ENCODE measurements around the gene CETN3.

Gene CETN3

GRCh38 chr5:90356622-90357021, 52.9 kb downstream of the CETN3 start:
- Histone ChIP-seq H4K8ac (ENCODE audit: low read depth, low read length) (no peak overlapping the region), H3K27ac (ENCODE audit: low read depth, low read length) (no peak overlapping the region), H3K79me1 (ENCODE audit: low read length) (no peaks in the 10 kb centered on the region), H3K4ac (ENCODE audit: low read depth, low read length) (no peak overlapping the region), H3K56ac (ENCODE audit: low read length) (no peak overlapping the region), H3K4me3 (ENCODE audit: low read length) (no peak overlapping the region), H3K23ac (ENCODE audit: low read length) (no peak overlapping the region), H2BK15ac (replicated peaks; ENCODE audit: low read depth) (no peak overlapping the region), H2BK5ac (ENCODE audit: low read length) (no peak overlapping the region), H3K4me2 (ENCODE audit: low read length) (no peak overlapping the region), H3K79me2 (ENCODE audit: control insufficient read depth, insufficient read depth, low read length) (no peaks in the 10 kb centered on the region), H2AK5ac (ENCODE audit: low read length) (no peak overlapping the region), H2BK120ac (ENCODE audit: low read depth, low read length) (no peak overlapping the region), H3K9ac (ENCODE audit: low read length) (no peak overlapping the region), H3K4me1 (ENCODE audit: control insufficient read depth, low read depth, low read length) (no peaks in the 10 kb centered on the region), H3K18ac (ENCODE audit: low read length) (no peak overlapping the region), H4K5ac (ENCODE audit: low read length) (no peak overlapping the region), H3K36me3 (ENCODE audit: control insufficient read depth, insufficient read depth, low read length) (no peaks in the 10 kb centered on the region), H3K27me3 (ENCODE audit: insufficient read depth, low read length, poor library complexity) (no peaks in the 10 kb centered on the region)
- DNase-seq = no peak
- no CpG with 5 or more reads among the region's 6 CpGs for WGBS (ENCODE audit: extremely low coverage, insufficient coverage, low lambda C conversion rate)

DNA sequence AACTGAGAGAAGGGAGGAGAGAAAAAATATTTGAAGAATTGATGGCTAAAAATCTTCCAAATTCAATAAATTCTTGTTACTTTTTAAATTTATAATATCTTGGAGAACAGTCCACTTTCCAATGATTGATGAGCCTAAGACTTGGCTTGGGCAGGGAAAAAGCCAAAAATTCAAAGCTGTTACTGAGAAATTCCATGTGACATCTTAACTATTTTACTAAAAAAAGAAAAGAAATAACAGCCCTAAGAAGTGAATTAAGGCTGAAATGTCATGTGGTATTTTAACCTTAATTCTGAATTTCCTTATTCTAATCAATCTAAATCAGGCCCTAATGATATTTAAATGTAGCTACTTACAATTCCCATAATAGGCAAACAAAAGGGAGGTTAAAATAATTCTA, 53.4 kb downstream of the CETN3 start:
- no peak overlapping the region for H2BK5ac ChIP-seq (ENCODE audit: low read length)
- H3K4me1 ChIP-seq (ENCODE audit: control insufficient read depth, low read depth, low read length) = no peaks in the 10 kb centered on the region
- H2AK5ac ChIP-seq (ENCODE audit: low read length) = no peak overlapping the region
- no peaks in the 10 kb centered on the region for H3K36me3 ChIP-seq (ENCODE audit: control insufficient read depth, insufficient read depth, low read length)
- H3K4me2 ChIP-seq (ENCODE audit: low read length) = no peak overlapping the region
- no peak overlapping the region for H3K18ac ChIP-seq (ENCODE audit: low read length)
- H3K27ac ChIP-seq (ENCODE audit: low read depth, low read length) = no peak overlapping the region
- H4K5ac ChIP-seq (ENCODE audit: low read length) = no peak overlapping the region
- H2BK15ac ChIP-seq (replicated peaks; ENCODE audit: low read depth) = no peak overlapping the region
- DNase-seq = no peak
- no peak overlapping the region for H3K4me3 ChIP-seq (ENCODE audit: low read length)
- no peak overlapping the region for H2BK120ac ChIP-seq (ENCODE audit: low read depth, low read length)
- H3K27me3 ChIP-seq (ENCODE audit: insufficient read depth, low read length, poor library complexity) = no peaks in the 10 kb centered on the region
- no peaks in the 10 kb centered on the region for H3K79me1 ChIP-seq (ENCODE audit: low read length)
- no peak overlapping the region for H3K56ac ChIP-seq (ENCODE audit: low read length)
- no peak overlapping the region for H4K8ac ChIP-seq (ENCODE audit: low read depth, low read length)
- H3K79me2 ChIP-seq (ENCODE audit: control insufficient read depth, insufficient read depth, low read length) = no peaks in the 10 kb centered on the region
- no peak overlapping the region for H3K4ac ChIP-seq (ENCODE audit: low read depth, low read length)
- no peak overlapping the region for H3K9ac ChIP-seq (ENCODE audit: low read length)
- H3K23ac ChIP-seq (ENCODE audit: low read length) = no peak overlapping the region

DNA sequence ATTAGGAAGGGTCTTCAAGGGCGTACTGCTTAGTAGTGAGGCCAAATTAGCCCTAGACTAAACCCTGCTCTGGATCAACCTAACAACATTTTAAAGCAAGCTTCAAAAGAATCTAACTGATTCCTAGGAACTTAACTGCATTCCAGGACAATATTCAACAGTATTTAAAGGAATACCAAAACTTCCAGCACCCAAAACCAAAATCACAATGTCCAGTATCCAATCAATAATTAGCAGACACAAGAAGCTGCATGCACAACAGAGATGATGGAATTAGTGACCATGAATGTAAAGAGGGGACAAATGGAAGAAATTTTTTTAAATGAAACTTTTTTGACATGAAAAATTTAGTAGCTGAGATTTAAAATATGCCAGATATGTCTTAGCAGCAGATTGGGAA, 53.9 kb downstream of the CETN3 start:
- no peak overlapping the region for H4K5ac ChIP-seq (ENCODE audit: low read length)
- no peak overlapping the region for H3K27ac ChIP-seq (ENCODE audit: low read depth, low read length)
- no peak overlapping the region for H3K56ac ChIP-seq (ENCODE audit: low read length)
- DNase-seq = no peak
- no peak overlapping the region for H3K4ac ChIP-seq (ENCODE audit: low read depth, low read length)
- no peak overlapping the region for H3K4me3 ChIP-seq (ENCODE audit: low read length)
- no peaks in the 10 kb centered on the region for H3K36me3 ChIP-seq (ENCODE audit: control insufficient read depth, insufficient read depth, low read length)
- no peak overlapping the region for H3K23ac ChIP-seq (ENCODE audit: low read length)
- H3K9ac ChIP-seq (ENCODE audit: low read length) = no peak overlapping the region
- no peaks in the 10 kb centered on the region for H3K79me2 ChIP-seq (ENCODE audit: control insufficient read depth, insufficient read depth, low read length)
- no peak overlapping the region for H2BK15ac ChIP-seq (replicated peaks; ENCODE audit: low read depth)
- H3K4me1 ChIP-seq (ENCODE audit: control insufficient read depth, low read depth, low read length) = no peaks in the 10 kb centered on the region
- no peak overlapping the region for H3K18ac ChIP-seq (ENCODE audit: low read length)
- H3K79me1 ChIP-seq (ENCODE audit: low read length) = no peaks in the 10 kb centered on the region
- no peak overlapping the region for H2BK5ac ChIP-seq (ENCODE audit: low read length)
- H2AK5ac ChIP-seq (ENCODE audit: low read length) = no peak overlapping the region
- WGBS (ENCODE audit: extremely low coverage, insufficient coverage, low lambda C conversion rate) = no CpG with 5 or more reads among the region's 1 CpG
- no peaks in the 10 kb centered on the region for H3K27me3 ChIP-seq (ENCODE audit: insufficient read depth, low read length, poor library complexity)
- H3K4me2 ChIP-seq (ENCODE audit: low read length) = no peak overlapping the region
- no peak overlapping the region for H2BK120ac ChIP-seq (ENCODE audit: low read depth, low read length)
- no peak overlapping the region for H4K8ac ChIP-seq (ENCODE audit: low read depth, low read length)

DNA sequence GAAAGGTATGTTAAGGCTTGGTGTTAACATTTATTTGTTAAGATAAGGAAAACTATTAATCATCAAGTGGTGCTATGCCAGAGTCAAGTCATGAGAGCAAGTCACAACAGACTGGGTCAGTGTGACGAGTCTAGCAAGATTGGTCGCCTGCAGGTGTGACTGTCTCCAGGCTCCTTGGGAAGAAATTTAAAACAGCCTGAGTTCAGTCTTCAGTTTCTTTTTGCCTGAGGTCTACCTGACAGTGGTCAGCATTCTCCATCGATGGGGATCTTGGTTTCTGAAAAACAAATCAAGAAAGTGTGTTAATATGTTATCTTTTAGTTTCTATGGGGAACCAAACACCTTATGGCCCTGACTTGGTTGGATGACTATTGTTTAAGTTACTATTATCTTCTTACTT, 56.3 kb downstream of the CETN3 start:
- Histone ChIP-seq H3K4me1 (ENCODE audit: control insufficient read depth, low read depth, low read length) (no peaks in the 10 kb centered on the region), H4K8ac (ENCODE audit: low read depth, low read length) (no peak overlapping the region), H3K36me3 (ENCODE audit: control insufficient read depth, insufficient read depth, low read length) (no peaks in the 10 kb centered on the region), H3K4me2 (ENCODE audit: low read length) (no peak overlapping the region), H2BK120ac (ENCODE audit: low read depth, low read length) (no peak overlapping the region), H2BK5ac (ENCODE audit: low read length) (no peak overlapping the region), H3K4ac (ENCODE audit: low read depth, low read length) (no peak overlapping the region), H4K5ac (ENCODE audit: low read length) (no peak overlapping the region), H3K56ac (ENCODE audit: low read length) (no peak overlapping the region), H3K27me3 (ENCODE audit: insufficient read depth, low read length, poor library complexity) (no peaks in the 10 kb centered on the region), H3K23ac (ENCODE audit: low read length) (no peak overlapping the region), H3K79me2 (ENCODE audit: control insufficient read depth, insufficient read depth, low read length) (no peaks in the 10 kb centered on the region), H2BK15ac (replicated peaks; ENCODE audit: low read depth) (no peak overlapping the region), H3K18ac (ENCODE audit: low read length) (no peak overlapping the region), H3K9ac (ENCODE audit: low read length) (no peak overlapping the region), H3K4me3 (ENCODE audit: low read length) (no peak overlapping the region), H2AK5ac (ENCODE audit: low read length) (no peak overlapping the region), H3K79me1 (ENCODE audit: low read length) (no peaks in the 10 kb centered on the region), H3K27ac (ENCODE audit: low read depth, low read length) (no peak overlapping the region)
- WGBS (ENCODE audit: extremely low coverage, insufficient coverage, low lambda C conversion rate) = no CpG with 5 or more reads among the region's 3 CpGs
- DNase-seq = no peak

- no peak overlapping the region for H3K18ac ChIP-seq (ENCODE audit: low read length)
- H2AK5ac ChIP-seq (ENCODE audit: low read length) = no peak overlapping the region
- H3K36me3 ChIP-seq (ENCODE audit: control insufficient read depth, insufficient read depth, low read length) = no peaks in the 10 kb centered on the region
- no peak for DNase-seq
- no peak overlapping the region for H2BK5ac ChIP-seq (ENCODE audit: low read length)
- no peaks in the 10 kb centered on the region for H3K79me1 ChIP-seq (ENCODE audit: low read length)
- no peak overlapping the region for H3K23ac ChIP-seq (ENCODE audit: low read length)
- no peak overlapping the region for H3K56ac ChIP-seq (ENCODE audit: low read length)
- no CpG with 5 or more reads among the region's 3 CpGs for WGBS (ENCODE audit: extremely low coverage, insufficient coverage, low lambda C conversion rate)
- no peak overlapping the region for H4K8ac ChIP-seq (ENCODE audit: low read depth, low read length)
- no peaks in the 10 kb centered on the region for H3K4me1 ChIP-seq (ENCODE audit: control insufficient read depth, low read depth, low read length)
- H3K4me2 ChIP-seq (ENCODE audit: low read length) = no peak overlapping the region
- no peak overlapping the region for H2BK120ac ChIP-seq (ENCODE audit: low read depth, low read length)
- no peaks in the 10 kb centered on the region for H3K79me2 ChIP-seq (ENCODE audit: control insufficient read depth, insufficient read depth, low read length)
- H2BK15ac ChIP-seq (replicated peaks; ENCODE audit: low read depth) = no peak overlapping the region
- H3K27me3 ChIP-seq (ENCODE audit: insufficient read depth, low read length, poor library complexity) = no peaks in the 10 kb centered on the region
- H3K4me3 ChIP-seq (ENCODE audit: low read length) = no peak overlapping the region
- H4K5ac ChIP-seq (ENCODE audit: low read length) = no peak overlapping the region
- H3K4ac ChIP-seq (ENCODE audit: low read depth, low read length) = no peak overlapping the region
- no peak overlapping the region for H3K9ac ChIP-seq (ENCODE audit: low read length)
- no peak overlapping the region for H3K27ac ChIP-seq (ENCODE audit: low read depth, low read length)
These were observed 58.5 kb downstream of the CETN3 start for GRCh38 chr5:90351101-90351500.

DNA sequence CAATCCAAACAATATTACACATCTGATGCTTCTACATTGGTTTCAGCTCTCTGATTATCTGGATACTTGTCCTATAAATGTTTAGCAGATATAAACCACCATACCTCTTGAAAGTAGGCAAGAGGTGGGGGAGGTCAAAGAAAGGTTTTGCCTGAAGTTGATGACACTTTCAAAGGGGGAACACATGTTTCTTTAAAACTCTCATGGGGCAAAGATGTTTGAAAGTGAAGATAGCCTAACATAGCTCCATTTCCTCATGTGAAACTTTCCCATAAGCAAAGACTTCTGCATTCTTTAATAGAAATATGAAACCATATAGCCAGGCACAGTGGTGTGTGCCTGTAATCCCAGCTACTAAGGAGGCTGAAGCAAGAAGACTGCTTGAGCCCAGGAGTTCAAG, 62.1 kb downstream of the CETN3 start:
- no peak overlapping the region for H3K4me2 ChIP-seq (ENCODE audit: low read length)
- H4K5ac ChIP-seq (ENCODE audit: low read length) = no peak overlapping the region
- no peak overlapping the region for H4K8ac ChIP-seq (ENCODE audit: low read depth, low read length)
- H3K23ac ChIP-seq (ENCODE audit: low read length) = no peak overlapping the region
- no peak overlapping the region for H3K56ac ChIP-seq (ENCODE audit: low read length)
- no peaks in the 10 kb centered on the region for H3K79me2 ChIP-seq (ENCODE audit: control insufficient read depth, insufficient read depth, low read length)
- no peaks in the 10 kb centered on the region for H3K4me1 ChIP-seq (ENCODE audit: control insufficient read depth, low read depth, low read length)
- no peak overlapping the region for H2AK5ac ChIP-seq (ENCODE audit: low read length)
- H3K18ac ChIP-seq (ENCODE audit: low read length) = no peak overlapping the region
- H3K4ac ChIP-seq (ENCODE audit: low read depth, low read length) = no peak overlapping the region
- no peaks in the 10 kb centered on the region for H3K79me1 ChIP-seq (ENCODE audit: low read length)
- H3K27me3 ChIP-seq (ENCODE audit: insufficient read depth, low read length, poor library complexity) = no peaks in the 10 kb centered on the region
- no peaks in the 10 kb centered on the region for H3K36me3 ChIP-seq (ENCODE audit: control insufficient read depth, insufficient read depth, low read length)
- no peak overlapping the region for H3K9ac ChIP-seq (ENCODE audit: low read length)
- H2BK5ac ChIP-seq (ENCODE audit: low read length) = no peak overlapping the region
- H2BK15ac ChIP-seq (replicated peaks; ENCODE audit: low read depth) = no peak overlapping the region
- no peak for DNase-seq
- no peak overlapping the region for H3K4me3 ChIP-seq (ENCODE audit: low read length)
- no peak overlapping the region for H2BK120ac ChIP-seq (ENCODE audit: low read depth, low read length)
- no peak overlapping the region for H3K27ac ChIP-seq (ENCODE audit: low read depth, low read length)
